RWPE2 (cell line): ENCODE data around the gene NBPF9.
"Not testable (repeated sequence)": the region's sequence is repeated elsewhere in the genome, so short reads cannot be mapped to it uniquely, and the experiment has no call there.

ENCODE experiments used
- ATAC-seq: fragments of 200-7000 bp; cut with Tn5 transposase; 3 replicates; pipeline ENCODE4 v1.9.1; 2021; ENCODE audit warnings: low read depth
- DNase-seq: peaks from one replicate; pipeline ENCODE4 v3.0.0-alpha.2; 2020; ENCODE audit warnings: low spot score
- H3K27ac ChIP-seq: fragments of 450-650 bp; 2 replicates; pipeline ENCODE4 v1.5.1; 2017; ENCODE audit warnings: mild to moderate bottlenecking; ENCODE audit not compliant: poor library complexity, severe bottlenecking
- H3K27me3 ChIP-seq: fragments of 250-450 bp; sonication (Bioruptor Pico); 2 replicates; pipeline ENCODE4 v1.5.1; 2021; ENCODE audit warnings: mild to moderate bottlenecking, moderate library complexity; ENCODE audit not compliant: insufficient read depth, poor library complexity, severe bottlenecking
- H3K36me3 ChIP-seq: fragments of 250-450 bp; sonication (Bioruptor Pico); 2 replicates; pipeline ENCODE4 v1.5.1; 2020; ENCODE audit warnings: low read depth, mild to moderate bottlenecking, moderate library complexity
- H3K4me1 ChIP-seq: fragments of 250-450 bp; sonication (Bioruptor Pico); 2 replicates; pipeline ENCODE4 v1.5.1; 2021; ENCODE audit warnings: mild to moderate bottlenecking, moderate library complexity; ENCODE audit not compliant: insufficient read depth, poor library complexity, severe bottlenecking
- H3K4me3 ChIP-seq: fragments of 250-450 bp; sonication (Bioruptor Pico); 2 replicates; pipeline ENCODE4 v1.5.1; 2021; ENCODE audit warnings: mild to moderate bottlenecking, moderate library complexity; ENCODE audit not compliant: severe bottlenecking
- H3K9me3 ChIP-seq: fragments of 250-450 bp; sonication (Bioruptor Pico); 2 replicates; pipeline ENCODE4 v1.5.1; 2021; ENCODE audit warnings: mild to moderate bottlenecking, moderate library complexity; ENCODE audit not compliant: severe bottlenecking

NBPF9 gene

DNA sequence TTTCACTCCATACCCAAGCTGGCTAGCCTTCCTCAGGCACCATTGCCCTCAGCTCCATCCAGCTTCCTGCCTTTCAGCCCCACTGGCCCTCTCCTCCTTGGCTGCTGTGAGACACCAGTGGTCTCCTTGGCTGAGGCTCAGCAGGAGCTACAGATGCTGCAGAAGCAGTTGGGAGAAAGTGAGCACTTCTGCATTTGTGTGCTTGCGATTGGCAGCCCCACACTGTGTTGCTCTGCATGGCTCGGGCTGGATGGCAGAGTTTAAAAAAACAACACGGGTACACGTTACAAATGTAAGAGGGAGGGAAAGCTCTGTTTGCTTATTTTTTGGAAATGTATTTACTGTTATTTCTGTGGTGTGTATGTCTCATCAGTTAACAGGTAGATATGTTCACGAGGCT is 90.8 kb downstream of the NBPF9 start:
- H3K4me3 ChIP-seq, H3K36me3 ChIP-seq, DNase-seq, H3K27me3 ChIP-seq, H3K27ac ChIP-seq, H3K9me3 ChIP-seq, H3K4me1 ChIP-seq, ATAC-seq: not testable (repeated sequence)

DNA sequence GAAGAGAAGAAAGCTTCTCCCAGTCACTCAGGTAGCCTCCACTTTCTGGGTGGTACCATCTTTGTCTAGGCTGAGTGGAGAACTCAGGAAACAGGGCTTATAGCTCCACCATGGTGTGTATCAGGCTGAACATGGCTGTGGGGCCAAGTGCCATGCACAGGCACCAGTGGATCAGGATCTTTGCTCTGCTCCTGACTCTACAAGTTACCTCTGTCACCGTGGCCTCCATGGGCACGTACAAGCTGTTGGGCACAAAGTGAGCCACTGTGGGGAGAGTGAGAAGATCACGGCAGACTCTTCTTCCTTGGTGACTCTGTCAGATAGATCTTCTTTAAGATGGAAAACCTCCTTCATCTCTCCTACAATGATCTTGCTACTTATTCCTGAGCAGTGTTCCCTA is 93.6 kb downstream of the NBPF9 start:
- not testable (repeated sequence) for DNase-seq, H3K36me3 ChIP-seq, H3K4me3 ChIP-seq, H3K4me1 ChIP-seq, H3K9me3 ChIP-seq, H3K27me3 ChIP-seq, ATAC-seq, H3K27ac ChIP-seq

DNA sequence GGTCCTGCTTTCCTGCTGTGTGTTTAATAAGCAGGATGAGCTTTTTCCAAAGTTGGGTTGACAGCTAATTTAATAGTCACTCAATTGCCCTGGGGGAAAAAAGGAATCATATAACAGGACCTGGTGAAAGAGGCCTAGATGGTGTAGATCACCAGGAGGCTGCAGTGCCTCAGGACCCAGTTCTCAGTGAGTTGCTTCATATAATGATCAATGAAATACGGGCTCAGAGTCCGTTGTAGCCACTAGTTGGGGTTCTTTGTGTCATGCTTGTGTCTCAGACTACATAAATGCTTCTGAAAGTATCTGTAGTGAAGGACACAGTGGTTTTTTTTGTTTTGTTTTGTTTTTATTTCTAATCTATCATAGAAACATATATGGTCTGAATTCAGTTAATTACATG is 94.6 kb downstream of the NBPF9 start:
- not testable (repeated sequence) for H3K36me3 ChIP-seq, H3K27me3 ChIP-seq, ATAC-seq, DNase-seq, H3K27ac ChIP-seq, H3K4me1 ChIP-seq, H3K9me3 ChIP-seq, H3K4me3 ChIP-seq

DNA sequence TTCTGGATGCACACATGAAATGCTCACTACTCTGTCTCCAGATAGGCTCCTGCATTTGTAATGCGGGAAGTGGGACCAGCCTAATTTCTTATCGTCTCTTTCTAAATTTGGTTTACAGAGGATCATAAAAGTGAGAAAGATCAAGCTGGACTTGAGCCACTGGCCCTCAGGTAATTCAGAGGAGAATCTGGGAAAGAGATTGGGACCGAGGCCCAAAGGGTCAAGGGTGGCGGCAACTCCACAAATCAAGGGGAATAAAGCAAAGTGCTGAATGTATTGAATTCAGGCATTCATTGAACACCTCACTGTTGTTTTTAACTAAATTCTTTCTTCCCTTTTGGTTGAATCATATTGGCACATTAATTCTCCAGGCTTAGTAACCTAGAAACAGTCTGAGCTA is 95.0 kb downstream of the NBPF9 start:
- H3K36me3 ChIP-seq, H3K4me3 ChIP-seq, DNase-seq, H3K9me3 ChIP-seq, H3K27ac ChIP-seq, H3K27me3 ChIP-seq, H3K4me1 ChIP-seq, ATAC-seq: not testable (repeated sequence)
